ENCODE measurements around the gene ELOVL6. TPM values are rescaled to one million over a fixed set of nuclear protein-coding genes. Genes with fewer than 3 reads are reported as not detected.

Gene ELOVL6
- total and polyA plus RNA-seq, 2 experiments from 2014 or later = 12.8 to 18.1 TPM

GRCh38 chr4:110025718-110026117 is 172.7 kb downstream of the ELOVL6 start:
- 88% methylated on average over 3 of the region's 3 CpGs for WGBS (ENCODE audit: low lambda C conversion rate, missing lambda C conversion rate)
- H3K4me1 ChIP-seq (ENCODE audit: insufficient read depth) = peaks cover 4% of the 10 kb centered on the region
- no peaks in the 10 kb centered on the region for H4K20me1 ChIP-seq (ENCODE audit: insufficient read depth, poor library complexity, severe bottlenecking)
- H3K4me3 ChIP-seq = no peak overlapping the region
- no peaks in the 10 kb centered on the region for H3K9me2 ChIP-seq (replicated peaks; ENCODE audit: insufficient read depth)
- H3K27ac ChIP-seq = no peak overlapping the region
- no peaks in the 10 kb centered on the region for H3K79me2 ChIP-seq
- no peak for DNase-seq (ENCODE audit: low spot score)
- TF ChIP-seq EZH2 (IDR thresholded peaks at IDR 0.05; ENCODE audit: borderline replicate concordance) (no peak), EZH2phosphoT487 (IDR thresholded peaks at IDR 0.05; ENCODE audit: low read depth, severe bottlenecking, unreplicated experiment) (no peak), CTCF (IDR thresholded peaks at IDR 0.05; ENCODE audit: poor library complexity) (no peak)
- no peak overlapping the region for H2AFZ ChIP-seq
- no peaks in the 10 kb centered on the region for H3K36me3 ChIP-seq (replicated peaks; ENCODE audit: insufficient read depth, low read depth)
- H3K4me2 ChIP-seq = no peak overlapping the region
- no peaks in the 10 kb centered on the region for H3K9me3 ChIP-seq (ENCODE audit: low read depth)
- no peaks in the 10 kb centered on the region for H3K27me3 ChIP-seq

- Histone ChIP-seq H3K27ac (no peak overlapping the region), H3K4me2 (no peak overlapping the region), H3K4me1 (ENCODE audit: insufficient read depth) (peaks cover 11% of the 10 kb centered on the region), H3K9me3 (ENCODE audit: low read depth) (no peaks in the 10 kb centered on the region), H3K79me2 (no peaks in the 10 kb centered on the region), H3K27me3 (no peaks in the 10 kb centered on the region), H4K20me1 (ENCODE audit: insufficient read depth, poor library complexity, severe bottlenecking) (no peaks in the 10 kb centered on the region), H2AFZ (no peak overlapping the region), H3K4me3 (no peak overlapping the region), H3K36me3 (replicated peaks; ENCODE audit: insufficient read depth, low read depth) (no peaks in the 10 kb centered on the region), H3K9me2 (replicated peaks; ENCODE audit: insufficient read depth) (no peaks in the 10 kb centered on the region)
- whole genome bisulfite sequencing (ENCODE audit: low lambda C conversion rate, missing lambda C conversion rate) = 81% methylated on average over 1 of the region's 1 CpG
- TF ChIP-seq EZH2phosphoT487 (IDR thresholded peaks at IDR 0.05; ENCODE audit: low read depth, severe bottlenecking, unreplicated experiment) = no peak
- DNase-seq (ENCODE audit: low spot score) = no peak
Measured at GRCh38 chr4:110025056-110025455, 173.4 kb downstream of the ELOVL6 start.

GRCh38 chr4:110022457-110022856 is 176.0 kb downstream of the ELOVL6 start:
- Histone ChIP-seq H3K4me1 (ENCODE audit: insufficient read depth) (peaks cover 11% of the 10 kb centered on the region), H3K9me3 (ENCODE audit: low read depth) (no peaks in the 10 kb centered on the region), H3K36me3 (replicated peaks; ENCODE audit: insufficient read depth, low read depth) (no peaks in the 10 kb centered on the region), H2AFZ (no peak overlapping the region), H3K4me3 (no peak overlapping the region), H4K20me1 (ENCODE audit: insufficient read depth, poor library complexity, severe bottlenecking) (no peaks in the 10 kb centered on the region), H3K27ac (no peak overlapping the region), H3K79me2 (no peaks in the 10 kb centered on the region), H3K4me2 (no peak overlapping the region), H3K27me3 (no peaks in the 10 kb centered on the region), H3K9me2 (replicated peaks; ENCODE audit: insufficient read depth) (no peaks in the 10 kb centered on the region)
- WGBS (ENCODE audit: low lambda C conversion rate, missing lambda C conversion rate) = 91% methylated on average over 4 of the region's 4 CpGs
- TF ChIP-seq EZH2 (IDR thresholded peaks at IDR 0.05; ENCODE audit: borderline replicate concordance) (no peak), EZH2phosphoT487 (IDR thresholded peaks at IDR 0.05; ENCODE audit: low read depth, severe bottlenecking, unreplicated experiment) (no peak), CTCF (IDR thresholded peaks at IDR 0.05; ENCODE audit: poor library complexity) (no peak)
- DNase-seq (ENCODE audit: low spot score) = no peak

- H3K36me3 ChIP-seq (replicated peaks; ENCODE audit: insufficient read depth, low read depth) = no peaks in the 10 kb centered on the region
- no peak overlapping the region for H3K4me3 ChIP-seq
- H4K20me1 ChIP-seq (ENCODE audit: insufficient read depth, poor library complexity, severe bottlenecking) = no peaks in the 10 kb centered on the region
- H3K79me2 ChIP-seq = no peaks in the 10 kb centered on the region
- H3K9me3 ChIP-seq (ENCODE audit: low read depth) = no peaks in the 10 kb centered on the region
- H3K4me2 ChIP-seq = no peak overlapping the region
- TF ChIP-seq EZH2phosphoT487 (IDR thresholded peaks at IDR 0.05; ENCODE audit: low read depth, severe bottlenecking, unreplicated experiment) (no peak), EZH2 (IDR thresholded peaks at IDR 0.05; ENCODE audit: borderline replicate concordance) (no peak), CTCF (IDR thresholded peaks at IDR 0.05; ENCODE audit: poor library complexity) (no peak)
- H3K4me1 ChIP-seq (ENCODE audit: insufficient read depth) = peaks cover 11% of the 10 kb centered on the region
- no peaks in the 10 kb centered on the region for H3K9me2 ChIP-seq (replicated peaks; ENCODE audit: insufficient read depth)
- no peak for DNase-seq (ENCODE audit: low spot score)
- 73% methylated on average over 4 of the region's 4 CpGs for WGBS (ENCODE audit: low lambda C conversion rate, missing lambda C conversion rate)
- no peak overlapping the region for H2AFZ ChIP-seq
- H3K27me3 ChIP-seq = no peaks in the 10 kb centered on the region
- H3K27ac ChIP-seq = no peak overlapping the region
Measured at GRCh38 chr4:110020646-110021443, 177.6 kb downstream of the ELOVL6 start.

Measured in hepatocyte (in vitro differentiated cells).